NT2/D1 (cell line): ENCODE results near the gene GPR39.

Source experiments
- SUZ12 ChIP-seq: IDR thresholded peaks from 2 replicates; pipeline ENCODE4 v1.6.1; 2011; ENCODE audit not compliant: insufficient read length, insufficient read depth; ENCODE audit errors: extremely low read depth
- YY1 ChIP-seq: IDR thresholded peaks from 2 replicates; pipeline ENCODE4 v1.6.1; 2011; ENCODE audit not compliant: insufficient read length, insufficient read depth
- ZNF274 ChIP-seq: IDR thresholded peaks from 2 replicates; pipeline ENCODE4 v1.6.1; 2011; ENCODE audit warnings: mild to moderate bottlenecking, low read depth, low read length

DNA sequence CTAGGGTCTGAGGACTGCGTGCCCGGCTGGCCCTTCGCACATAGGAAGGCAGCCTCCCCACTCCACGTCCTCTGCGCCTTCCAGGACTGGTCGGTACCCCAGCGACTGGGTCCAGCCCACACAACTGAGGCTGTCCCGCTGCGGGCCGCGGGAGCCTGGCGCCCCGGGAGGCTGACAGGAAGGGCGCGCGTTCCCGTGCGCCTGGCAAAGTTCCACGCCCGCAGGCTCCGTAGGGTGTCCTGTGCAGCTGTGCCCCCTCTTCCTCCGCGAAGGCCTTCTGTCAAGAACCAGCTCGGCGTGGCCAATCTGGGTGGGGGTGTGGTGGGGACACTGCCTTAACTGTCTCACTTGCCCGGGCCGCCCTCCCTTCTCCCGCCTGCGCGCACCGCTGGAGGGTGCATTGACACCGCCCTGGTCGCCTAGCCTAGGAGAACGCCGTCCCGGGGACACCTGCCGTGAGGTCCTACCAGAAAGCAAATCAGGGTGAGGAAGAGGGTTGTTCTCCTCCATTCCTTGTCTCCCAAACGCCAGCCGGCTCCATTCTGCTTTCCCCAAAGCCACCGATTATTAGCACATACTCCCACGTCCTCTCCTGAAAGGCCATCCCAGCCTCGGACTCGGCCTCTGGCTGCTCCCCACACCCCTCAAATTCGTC lies 254.0 kb downstream of the GPR39 start:
- TF ChIP-seq YY1 (no peak), ZNF274 (no peak), SUZ12 (no peak)
